H1 (cell line): ENCODE data around the gene C3. TPM values are rescaled to one million over a fixed set of nuclear protein-coding genes. Genes with fewer than 3 reads are reported as not detected.

Experiments used
- BRCA1 ChIP-seq: IDR thresholded peaks from 2 replicates; pipeline ENCODE4 v1.6.1; 2012; ENCODE audit warnings: low read depth, low read length, improper control_type of control experiment
- CBX5 ChIP-seq: fragments of 300-800, 300-1000 bp; sonication (generic); IDR thresholded peaks from 2 replicates; pipeline ENCODE4 v1.7.1; 2016; ENCODE audit warnings: antibody characterized with exemption, low read length, low read depth
- CEBPB ChIP-seq: IDR thresholded peaks from 2 replicates; pipeline ENCODE4 v1.6.1; 2012; ENCODE audit warnings: low read depth, low read length
- CTBP2 ChIP-seq: IDR thresholded peaks from 2 replicates; pipeline ENCODE4 v1.7.0; 2011; ENCODE audit warnings: borderline replicate concordance, mild to moderate bottlenecking, moderate library complexity, mixed read lengths, low read length; ENCODE audit not compliant: insufficient read depth, insufficient read length
- HDAC2 ChIP-seq, 2 experiments: fragments of 300-600 bp in 1 of 2; sonication (generic) in 1 of 2; IDR thresholded peaks; 2 replicates each; pipeline ENCODE4 v1.6.1; 2011 to 2012; ENCODE audit warnings: low read depth in 2 of 2, low read length in 2 of 2, mild to moderate bottlenecking in 2 of 2, moderate library complexity in 2 of 2, borderline replicate concordance in 1 of 2, inconsistent platforms in 1 of 2
- PHF8 ChIP-seq: fragments of 200-600 bp; sonication (generic); conservative IDR thresholded peaks from 2 replicates; pipeline ENCODE4 v1.7.1; 2012; ENCODE audit warnings: low read depth, mild to moderate bottlenecking, inconsistent platforms, low read length, moderate library complexity
- POLR2AphosphoS5 ChIP-seq: IDR thresholded peaks from 2 replicates; pipeline ENCODE4 v1.6.1; 2011; ENCODE audit warnings: low read depth, low read length
- RAD21 ChIP-seq, 2 experiments: IDR thresholded peaks in 1 of 2; conservative IDR thresholded peaks in 1 of 2; 2 replicates each; pipeline ENCODE4 v1.6.1; 2011; ENCODE audit warnings: low read depth in 2 of 2, low read length in 2 of 2, improper control_type of control experiment in 1 of 2, inconsistent platforms in 1 of 2, mild to moderate bottlenecking in 1 of 2, moderate library complexity in 1 of 2
- RXRA ChIP-seq: IDR thresholded peaks from 2 replicates; pipeline ENCODE4 v1.6.1; 2011; ENCODE audit warnings: low read depth, mild to moderate bottlenecking, low read length, moderate library complexity; ENCODE audit not compliant: insufficient read depth
- SIN3A ChIP-seq, 2 experiments: IDR thresholded peaks in 1 of 2; conservative IDR thresholded peaks in 1 of 2; 2 replicates each; pipeline ENCODE4 v1.6.1; 2011 to 2012; ENCODE audit warnings: low read length in 2 of 2, improper control_type of control experiment in 1 of 2, low read depth in 1 of 2, mild to moderate bottlenecking in 1 of 2
- SP4 ChIP-seq: IDR thresholded peaks from 2 replicates; pipeline ENCODE4 v1.6.1; 2012; ENCODE audit warnings: low read length, inconsistent platforms
- TBP ChIP-seq: IDR thresholded peaks from 2 replicates; pipeline ENCODE4 v1.6.1; 2011; ENCODE audit warnings: low read depth, low read length, improper control_type of control experiment
- TEAD4 ChIP-seq: IDR thresholded peaks from 2 replicates; pipeline ENCODE4 v1.6.1; 2012; ENCODE audit warnings: low read depth, low read length, inconsistent platforms, mixed read lengths
- polyA plus RNA-seq, 7 experiments: library from polyadenylated mRNA; depleted of rRNA in 3 of 7; stranded (reverse) in 5 of 7; unstranded in 2 of 7; fragments of >200 nt in 5 of 7; fragments of 200-250 nt in 2 of 7; gene quantifications; 1 replicate in 5 of 7; 2 replicates in 1 of 7; 4 replicates in 1 of 7; pipeline versions ENCODE4 v1.2.1 to v1.2.3, GENCODE V29; 2011 to 2013; ENCODE audit warnings: missing spikeins in 2 of 7, mixed read lengths in 2 of 7
- total RNA-seq: library from RNA; stranded (reverse); fragmentation: NEBNext Ultra II Directional; extraction: Animal tissue kit (Norgen Biotek cat#: 25700); gene quantifications from 2 replicates; pipeline ENCODE4 v1.2.1, GENCODE V29; 2021
- TF ChIP-seq, protein P1 (sequence below): IDR thresholded peaks from 2 replicates; pipeline ENCODE4 v1.6.1; 2012; ENCODE audit warnings: inconsistent platforms
- TF ChIP-seq, protein P2 (sequence below), 3 experiments: IDR thresholded peaks; 1 replicate in 2 of 3; 2 replicates in 1 of 3; pipeline versions ENCODE4 v1.5.1 to v1.6.1; 2011; ENCODE audit warnings: low read length in 3 of 3, mild to moderate bottlenecking in 3 of 3, inconsistent platforms in 2 of 3, low read depth in 1 of 3, moderate library complexity in 1 of 3; ENCODE audit not compliant: insufficient read depth in 1 of 3; ENCODE audit errors: control extremely low read depth in 1 of 3

C3 gene
- total and polyA plus RNA-seq, 2 of the 8 experiments (the other 6 are each of a cell fraction or from before 2014, with no cell fraction given), result 6.4 to 12.8 TPM

DNA sequence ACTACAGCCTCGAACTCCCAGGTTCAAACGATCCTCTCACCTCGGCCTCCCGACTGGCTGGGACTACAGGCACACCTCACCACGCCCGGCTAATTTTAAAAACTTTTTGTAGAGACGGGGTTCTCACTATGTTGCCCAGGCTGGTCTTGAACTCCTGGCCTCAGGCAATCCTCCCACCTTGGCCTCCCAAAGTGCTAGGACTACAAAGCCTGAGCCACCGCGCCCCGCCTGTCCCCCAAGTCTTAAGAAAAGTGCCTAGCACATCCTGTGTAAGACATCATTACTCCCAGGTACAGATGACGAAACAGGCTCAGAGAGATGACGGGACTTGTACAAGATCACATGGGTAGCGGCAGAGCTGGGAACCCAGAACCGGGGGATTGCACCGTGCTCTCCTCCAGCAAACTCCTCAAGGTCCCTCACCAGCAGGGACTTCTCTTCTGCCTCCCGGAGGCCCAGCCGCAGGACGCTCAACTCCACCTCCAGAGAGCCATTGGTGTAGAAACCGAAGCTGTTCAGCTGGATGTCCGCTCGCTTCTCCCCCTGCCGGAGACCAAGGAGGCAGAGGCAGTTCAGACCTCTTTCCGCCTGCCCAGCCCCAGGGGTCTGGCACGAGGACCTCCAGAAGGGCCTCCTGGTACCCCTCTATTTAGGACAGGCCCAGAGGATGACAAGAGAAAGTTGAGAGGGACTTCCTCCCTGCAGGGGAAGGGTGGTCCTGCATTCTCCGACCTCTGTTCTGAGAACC, 15.9 kb upstream of the C3 start (continued):
- 0 out of 2 replicates have a peak, but pooled peaks have one; percentile 1 for TF ChIP-seq CEBPB
- peak; percentile 32; the same call in 1 of the 2 replicates for TF ChIP-seq POLR2AphosphoS5
- no peak for TF ChIP-seq CBX5
- TF ChIP-seq, protein P1, sequence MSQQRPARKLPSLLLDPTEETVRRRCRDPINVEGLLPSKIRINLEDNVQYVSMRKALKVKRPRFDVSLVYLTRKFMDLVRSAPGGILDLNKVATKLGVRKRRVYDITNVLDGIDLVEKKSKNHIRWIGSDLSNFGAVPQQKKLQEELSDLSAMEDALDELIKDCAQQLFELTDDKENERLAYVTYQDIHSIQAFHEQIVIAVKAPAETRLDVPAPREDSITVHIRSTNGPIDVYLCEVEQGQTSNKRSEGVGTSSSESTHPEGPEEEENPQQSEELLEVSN, result peak; percentile 55; the same call in 1 of the 2 replicates
- TF ChIP-seq, protein P2, sequence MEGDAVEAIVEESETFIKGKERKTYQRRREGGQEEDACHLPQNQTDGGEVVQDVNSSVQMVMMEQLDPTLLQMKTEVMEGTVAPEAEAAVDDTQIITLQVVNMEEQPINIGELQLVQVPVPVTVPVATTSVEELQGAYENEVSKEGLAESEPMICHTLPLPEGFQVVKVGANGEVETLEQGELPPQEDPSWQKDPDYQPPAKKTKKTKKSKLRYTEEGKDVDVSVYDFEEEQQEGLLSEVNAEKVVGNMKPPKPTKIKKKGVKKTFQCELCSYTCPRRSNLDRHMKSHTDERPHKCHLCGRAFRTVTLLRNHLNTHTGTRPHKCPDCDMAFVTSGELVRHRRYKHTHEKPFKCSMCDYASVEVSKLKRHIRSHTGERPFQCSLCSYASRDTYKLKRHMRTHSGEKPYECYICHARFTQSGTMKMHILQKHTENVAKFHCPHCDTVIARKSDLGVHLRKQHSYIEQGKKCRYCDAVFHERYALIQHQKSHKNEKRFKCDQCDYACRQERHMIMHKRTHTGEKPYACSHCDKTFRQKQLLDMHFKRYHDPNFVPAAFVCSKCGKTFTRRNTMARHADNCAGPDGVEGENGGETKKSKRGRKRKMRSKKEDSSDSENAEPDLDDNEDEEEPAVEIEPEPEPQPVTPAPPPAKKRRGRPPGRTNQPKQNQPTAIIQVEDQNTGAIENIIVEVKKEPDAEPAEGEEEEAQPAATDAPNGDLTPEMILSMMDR (IDR thresholded peaks at IDR 0.05; ENCODE audit: control extremely low read depth in 1 of 3, insufficient read depth in 1 of 3, low read depth in 1 of 3, low read length in 3 of 3), result peak; percentile 42 to 72 (median 59)
- TF ChIP-seq RAD21 (IDR thresholded peaks at IDR 0.05 in 1 of 2, conservative IDR thresholded peaks at IDR 0.05 in 1 of 2; ENCODE audit: low read depth in 2 of 2, low read length in 2 of 2), result peak; percentile 40 to 46
- no peak for TF ChIP-seq PHF8
- TF ChIP-seq TBP, result peak; percentile 49; the same call in 1 of the 2 replicates
- TF ChIP-seq CTBP2, result no peak
- no peak for TF ChIP-seq TEAD4
- TF ChIP-seq SIN3A (conservative IDR thresholded peaks at IDR 0.05 in 1 of 2, IDR thresholded peaks at IDR 0.05 in 1 of 2; ENCODE audit: low read depth in 1 of 2, low read length in 2 of 2), result peak in 1 of 2 experiments; percentile 70; a peak in 1 of 4 replicates
- no peak for TF ChIP-seq BRCA1
- TF ChIP-seq HDAC2 (IDR thresholded peaks at IDR 0.05; ENCODE audit: borderline replicate concordance in 1 of 2, low read depth in 2 of 2, low read length in 2 of 2), result no peak
- TF ChIP-seq RXRA, result no peak
- no peak for TF ChIP-seq SP4
